GM12878 (cell line): ENCODE measurements around the gene AKAP13. TPM values are rescaled to one million over a fixed set of nuclear protein-coding genes. Genes with fewer than 3 reads are reported as not detected.
A peak's percentile ranks its signal among the peaks of the same experiment; 100 is the strongest.

ENCODE experiments used
- ATAC-seq: fragments of 200-7000 bp; cut with Tn5 transposase; 3 replicates; pipeline ENCODE4 v1.9.1; 2020; ENCODE audit warnings: mild to moderate bottlenecking, moderate library complexity
- BruUV-seq: library from RNA; stranded (reverse); fragments of 400-500 nt; replicated peaks from 2 replicates; lab custom pipeline; 2021; lab: Mats Ljungman, UMichigan
- CTCF ChIA-PET: fragments of 300-600 bp; sonication (Branson Sonifier 250); formaldehyde crosslinking; extraction: SDS; loops from one replicate; lab custom pipeline; 2021; ENCODE audit warnings: inconsistent platforms; lab: Yijun Ruan, JAX
- POLR2A ChIA-PET: fragments of 350-600 bp; formaldehyde crosslinking; extraction: SDS; loops from one replicate; lab custom pipeline; 2021; ENCODE audit warnings: inconsistent platforms; lab: Charles Lee
- RAD21 ChIA-PET: fragments of 300-600 bp; sonication (Branson Sonifier 250); formaldehyde crosslinking; loops from one replicate; lab custom pipeline; 2023; ENCODE audit warnings: antibody characterized with exemption; ENCODE audit not compliant: unreplicated experiment; lab: Charles Lee
- SMC1A ChIA-PET: fragments of 300-600 bp; sonication (Branson Sonifier 250); formaldehyde crosslinking; loops from one replicate; lab custom pipeline; 2023; ENCODE audit not compliant: unreplicated experiment, uncharacterized antibody; lab: Charles Lee
- DNase-seq: peaks from one replicate; pipeline ENCODE4 v3.0.0-alpha.2; 2011; ENCODE audit warnings: low read depth, low spot score
- FAIRE-seq: peaks from 3 replicates; lab custom pipeline; 2011; peaks lifted over from hg19 to GRCh38; lab: Jason Lieb, UNC
- H2AFZ ChIP-seq: 2 replicates; pipeline ENCODE4 v1.6.0; 2011; ENCODE audit warnings: low read depth, low read length, control low read depth; ENCODE audit not compliant: control insufficient read depth
- H3K27ac ChIP-seq: 2 replicates; pipeline ENCODE4 v1.5.1; 2011; ENCODE audit warnings: control low read depth; ENCODE audit not compliant: control insufficient read depth, insufficient read depth
- H3K27me3 ChIP-seq, 2 experiments: replicated peaks in 1 of 2; 2 replicates each; pipeline versions ENCODE4 v1.6.0 to v1.6.1; 2011; ENCODE audit warnings: low read length in 1 of 2; ENCODE audit not compliant: control insufficient read depth in 2 of 2, insufficient read depth in 2 of 2
- H3K36me3 ChIP-seq, 2 experiments: 2 replicates each; pipeline ENCODE4 v1.5.1; 2011; ENCODE audit warnings: low read length in 1 of 2; ENCODE audit not compliant: control insufficient read depth in 2 of 2, insufficient read depth in 2 of 2
- H3K4me1 ChIP-seq: 2 replicates; pipeline ENCODE4 v1.6.1; 2011; ENCODE audit warnings: mild to moderate bottlenecking, low read length, moderate library complexity, mixed read lengths; ENCODE audit not compliant: control insufficient read depth, insufficient read depth
- H3K4me2 ChIP-seq: 2 replicates; pipeline ENCODE4 v1.6.0; 2011; ENCODE audit warnings: control low read depth; ENCODE audit not compliant: control insufficient read depth, insufficient read depth
- H3K4me3 ChIP-seq: fragments of 200-600 bp; sonication (generic); 2 replicates; pipeline ENCODE4 v1.5.1; 2016
- H3K79me2 ChIP-seq: 2 replicates; pipeline ENCODE4 v1.6.0; 2011; ENCODE audit warnings: low read length; ENCODE audit not compliant: control insufficient read depth, insufficient read depth
- H3K9ac ChIP-seq: 2 replicates; pipeline ENCODE4 v1.8.0; 2011; ENCODE audit warnings: low read length, control low read depth, mixed read lengths; ENCODE audit not compliant: control insufficient read depth, insufficient read depth
- H3K9me3 ChIP-seq: replicated peaks from 3 replicates; pipeline ENCODE4 v1.5.1; 2011; ENCODE audit warnings: mild to moderate bottlenecking, low read length; ENCODE audit not compliant: control insufficient read depth, insufficient read depth
- H4K20me1 ChIP-seq: 2 replicates; pipeline ENCODE4 v1.6.0; 2011; ENCODE audit not compliant: control insufficient read depth, insufficient read depth
- ETV6 ChIP-seq, 2 experiments: fragments of 450-650 bp in 1 of 2; IDR thresholded peaks in 1 of 2; conservative IDR thresholded peaks in 1 of 2; 2 replicates each; pipeline ENCODE4 v1.6.1; 2014; ENCODE audit warnings: antibody characterized with exemption in 1 of 2, borderline replicate concordance in 1 of 2, low read depth in 1 of 2, mild to moderate bottlenecking in 1 of 2, moderate library complexity in 1 of 2
- MEF2B ChIP-seq: fragments of 450-650 bp; IDR thresholded peaks from 2 replicates; pipeline ENCODE4 v1.6.1; 2018; ENCODE audit warnings: mild to moderate bottlenecking, moderate library complexity; ENCODE audit not compliant: partially characterized antibody, poor library complexity, severe bottlenecking
- RFX5 ChIP-seq: IDR thresholded peaks from 2 replicates; pipeline ENCODE4 v1.6.1; 2011; ENCODE audit warnings: low read depth, low read length, improper control_type of control experiment
- SIX5 ChIP-seq: IDR thresholded peaks from 2 replicates; pipeline ENCODE4 v1.6.1; 2011; ENCODE audit warnings: mild to moderate bottlenecking, low read depth, low read length, moderate library complexity; ENCODE audit not compliant: severe bottlenecking
- TAF1 ChIP-seq: IDR thresholded peaks from 2 replicates; pipeline ENCODE4 v1.6.1; 2011; ENCODE audit warnings: mild to moderate bottlenecking, low read depth, low read length, borderline replicate concordance
- ZNF24 ChIP-seq: fragments of 450-650 bp; IDR thresholded peaks from 2 replicates; pipeline ENCODE4 v1.6.1; 2017; ENCODE audit warnings: antibody characterized with exemption, mild to moderate bottlenecking
- WGBS: methylation state at CpG from one replicate; pipeline ENCODE4 v1.1.6; 2016; ENCODE audit warnings: low lambda C conversion rate; ENCODE audit not compliant: insufficient replicate concordance, insufficient coverage; ENCODE audit errors: missing lambda C conversion rate; 5-methylcytosine and 5-hydroxymethylcytosine counted together
- in situ Hi-C: fragments of 300-500 bp; cut with MboI; formaldehyde crosslinking; loops from 9 replicates; pipeline ENCODE4 v1.14.3; 2018; ENCODE audit warnings: mixed read lengths
- intact Hi-C: fragments of 100-400 bp; cut with micrococcal nuclease; formaldehyde crosslinking; loops from one replicate; pipeline ENCODE4 v1.14.2; 2022; ENCODE audit not compliant: unreplicated experiment
- polyA plus RNA-seq, 11 experiments: library from polyadenylated mRNA; depleted of rRNA in 4 of 11; unstranded in 6 of 11; stranded (reverse) in 5 of 11; fragments of >200 nt; fragmentation: Nextera tagmentation in 4 of 11; fragmentation: Illumina TruSeq in 1 of 11; extraction: Ambion mirVana in 4 of 11; extraction: Trizol in 1 of 11; gene quantifications; 1 replicate in 1 of 11; 2 replicates in 10 of 11; pipeline versions ENCODE4 v1.2.1 to v1.2.3, GENCODE V29; 2011 to 2016; ENCODE audit warnings: inconsistent platforms in 2 of 11, missing spikeins in 2 of 11, low read depth in 1 of 11
- total RNA-seq, 4 experiments: library from RNA; depleted of rRNA in 3 of 4; stranded (reverse); fragments of >200 nt in 3 of 4; fragmentation: Illumina TruSeq in 1 of 4; extraction: Trizol in 1 of 4; gene quantifications; 2 replicates each; pipeline versions ENCODE4 v1.2.1 to v1.2.3, GENCODE V29; 2013 to 2021

AKAP13 gene
- total and polyA plus RNA-seq, 10 of the 15 experiments (the other 5 are each of a cell fraction or from before 2014, with no cell fraction given): 14.4 to 74.9 (median 55.1) TPM

DNA sequence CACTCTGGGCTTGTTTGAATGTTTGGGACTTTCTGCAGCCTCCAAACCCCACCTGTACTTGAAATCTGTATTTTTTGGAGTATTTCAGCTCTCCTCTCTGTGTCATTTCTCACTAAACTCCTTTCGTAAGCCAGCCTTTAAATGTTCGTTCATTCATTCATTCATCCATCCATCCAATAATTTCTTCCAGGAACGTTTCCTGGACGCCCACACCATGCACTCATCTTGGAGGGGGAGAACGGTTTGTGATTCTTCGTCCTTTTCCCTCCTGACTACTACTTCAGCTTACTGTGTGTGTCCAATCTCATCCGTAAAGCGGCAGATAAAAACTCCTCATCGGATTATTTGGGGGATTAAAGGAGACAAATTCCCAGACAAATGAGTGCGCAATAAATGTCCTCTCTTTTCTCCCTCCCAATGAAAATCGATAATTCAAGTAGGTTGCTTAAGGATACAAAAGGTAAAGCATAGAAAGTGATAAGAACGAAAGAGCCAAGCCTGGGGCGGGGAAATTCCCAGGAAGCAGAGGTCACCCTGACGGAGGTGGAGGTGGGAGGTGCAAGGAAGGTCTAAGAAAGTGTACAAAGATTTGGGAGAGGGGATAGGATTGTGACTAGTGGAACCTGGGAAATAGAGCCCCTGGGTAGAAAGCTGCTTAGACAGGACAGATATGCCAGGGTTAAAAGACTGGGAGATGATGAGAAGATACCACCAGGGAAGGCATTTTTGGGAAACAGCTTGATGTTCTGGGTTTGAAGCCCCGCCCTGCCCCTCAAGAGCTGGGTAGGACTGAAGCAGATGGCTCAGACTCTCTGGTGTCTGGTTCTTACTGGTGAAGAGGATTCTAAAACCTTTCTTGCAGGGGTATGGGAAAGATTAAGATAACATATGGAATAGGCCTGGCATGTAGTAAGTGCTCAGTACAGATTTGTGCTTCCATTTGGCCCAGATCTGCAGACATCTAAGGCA lies 415.2 kb downstream of the AKAP13 start:
- POLR2A ChIA-PET: no interaction called here
- Histone ChIP-seq H3K27ac (no peak overlapping the region; the same call in 1 of the 2 replicates), H3K4me3 (peak overlapping the region; percentile 77; the same call in 1 of the 2 replicates), H3K27me3 (no peaks in the 10 kb centered on the region), H3K4me1 (peaks cover 14% of the 10 kb centered on the region), H4K20me1 (peaks cover 5% of the 10 kb centered on the region; the same call in 1 of the 2 replicates), H3K79me2 (peaks cover 5% of the 10 kb centered on the region), H3K9me3 (no peaks in the 10 kb centered on the region), H3K4me2 (peak overlapping the region; percentile 95), H3K9ac (peak overlapping the region; percentile 51; the same call in 1 of the 2 replicates), H2AFZ (peak overlapping the region; percentile 95), H3K36me3 (no peaks in the 10 kb centered on the region)
- TF ChIP-seq SIX5 (no peak), ZNF24 (0 out of 2 replicates have a peak, but pooled peaks have one; percentile 31), RFX5 (0 out of 2 replicates have a peak, but pooled peaks have one; percentile 8), TAF1 (no peak), ETV6 (conservative IDR thresholded peaks at IDR 0.05 in 1 of 2, IDR thresholded peaks at IDR 0.05 in 1 of 2; ENCODE audit: borderline replicate concordance in 1 of 2, low read depth in 1 of 2) (peak in 1 of 2 experiments; percentile 1; a peak in 1 of 4 replicates), MEF2B (no peak)
- RAD21 ChIA-PET: no interaction called here
- intact Hi-C loops (loop anchor here (5.0 kb wide), 1 partner anchor 42 kb away; no protein-coding TSS in a partner anchor), in situ Hi-C loops (no loop called here)
- CTCF ChIA-PET: interaction anchor here (0.6 to 2.1 kb wide), 2 partner anchors 32 to 171 kb away, joined by 3 to 6 read pairs; no protein-coding TSS in a partner anchor
- WGBS: 39% methylated on average over 15 of the region's 15 CpGs
- SMC1A ChIA-PET: no interaction called here
- DNase-seq (no peak), ATAC-seq (no peak), FAIRE-seq (no peak)
- no TSS peak for BruUV-seq
